ENCODE results near the gene PNN.

GRCh38 chr14:39145266-39145966, 29.6 kb upstream of the PNN start:
- TF ChIP-seq EZH2phosphoT487 (IDR thresholded peaks at IDR 0.05; ENCODE audit: insufficient read depth, low read depth) (no peak), EZH2 (IDR thresholded peaks at IDR 0.05; ENCODE audit: insufficient read depth, poor library complexity, severe bottlenecking) (no peak)

Data from GM23248 (cell line).